Astrocyte (in vitro differentiated cells and primary cell): ENCODE measurements around the gene PKP1. TPM values are rescaled to one million over a fixed set of nuclear protein-coding genes. Genes with fewer than 3 reads are reported as not detected.

Experiments
- DNase-seq: peaks from one replicate; pipeline ENCODE4 v3.0.0-alpha.2; 2010; ENCODE audit warnings: low read depth
- FAIRE-seq: peaks from 2 replicates; lab custom pipeline; 2011; peaks lifted over from hg19 to GRCh38; lab: Jason Lieb, UNC
- H2AFZ ChIP-seq: 2 replicates; pipeline ENCODE4 v1.6.0; 2012; ENCODE audit warnings: low read depth, low read length, inconsistent platforms
- H3K27ac ChIP-seq: 2 replicates; pipeline ENCODE4 v1.5.1; 2011; ENCODE audit warnings: low read depth, low read length, inconsistent platforms
- H3K27me3 ChIP-seq: 2 replicates; pipeline ENCODE4 v1.6.0; 2011; ENCODE audit warnings: low read length, inconsistent platforms; ENCODE audit not compliant: insufficient read depth
- H3K36me3 ChIP-seq: 2 replicates; pipeline ENCODE4 v1.5.1; 2011; ENCODE audit warnings: low read length, inconsistent platforms; ENCODE audit not compliant: insufficient read depth
- H3K4me1 ChIP-seq: 2 replicates; pipeline ENCODE4 v1.5.1; 2011; ENCODE audit warnings: low read length, inconsistent platforms; ENCODE audit not compliant: insufficient read depth
- H3K4me2 ChIP-seq: 2 replicates; pipeline ENCODE4 v1.6.0; 2012; ENCODE audit warnings: low read length, inconsistent platforms
- H3K4me3 ChIP-seq: 2 replicates; pipeline ENCODE4 v1.5.1; 2011; ENCODE audit warnings: low read depth, mild to moderate bottlenecking, low read length, inconsistent platforms; ENCODE audit not compliant: insufficient read depth
- H3K79me2 ChIP-seq: 2 replicates; pipeline ENCODE4 v1.6.0; 2012; ENCODE audit warnings: mild to moderate bottlenecking, low read length, inconsistent platforms; ENCODE audit not compliant: insufficient read depth
- H3K9ac ChIP-seq: 2 replicates; pipeline ENCODE4 v1.6.0; 2012; ENCODE audit warnings: mild to moderate bottlenecking, low read length, inconsistent platforms
- H3K9me3 ChIP-seq: 2 replicates; pipeline ENCODE4 v1.5.1; 2012; ENCODE audit warnings: low read depth, mild to moderate bottlenecking, low read length, inconsistent platforms; ENCODE audit not compliant: insufficient read depth
- H4K20me1 ChIP-seq: 2 replicates; pipeline ENCODE4 v1.6.0; 2012; ENCODE audit warnings: low read length, inconsistent platforms; ENCODE audit not compliant: insufficient read depth
- H3K27ac Mint-ChIP-seq: one replicate; pipeline ENCODE4 v1.8.0; 2021; ENCODE audit warnings: mild to moderate bottlenecking, mixed read lengths; ENCODE audit not compliant: unreplicated experiment
- H3K27me3 Mint-ChIP-seq: one replicate; pipeline ENCODE4 v1.8.0; 2021; ENCODE audit warnings: low read depth, mixed read lengths; ENCODE audit not compliant: unreplicated experiment
- H3K36me3 Mint-ChIP-seq: one replicate; pipeline ENCODE4 v1.8.0; 2021; ENCODE audit warnings: low read depth, mixed read lengths; ENCODE audit not compliant: unreplicated experiment
- H3K4me1 Mint-ChIP-seq: one replicate; pipeline ENCODE4 v1.8.0; 2021; ENCODE audit warnings: low read depth, mixed read lengths; ENCODE audit not compliant: unreplicated experiment
- H3K4me3 Mint-ChIP-seq: one replicate; pipeline ENCODE4 v1.8.0; 2021; ENCODE audit warnings: mild to moderate bottlenecking, moderate library complexity, mixed read lengths; ENCODE audit not compliant: unreplicated experiment
- H3K9me3 Mint-ChIP-seq: one replicate; pipeline ENCODE4 v1.8.0; 2021; ENCODE audit warnings: mild to moderate bottlenecking, mixed read lengths; ENCODE audit not compliant: unreplicated experiment
- EZH2 ChIP-seq: IDR thresholded peaks from 2 replicates; pipeline ENCODE4 v1.6.1; 2012; ENCODE audit warnings: mild to moderate bottlenecking, low read length, inconsistent platforms; ENCODE audit not compliant: insufficient read depth
- total RNA-seq: library from RNA; stranded (reverse); gene quantifications from 2 replicates; pipeline ENCODE4 v1.2.1, GENCODE V29; 2021
- TF ChIP-seq, protein P1 (sequence below): IDR thresholded peaks from 2 replicates; pipeline ENCODE4 v1.5.1; 2011; ENCODE audit warnings: low read depth, mild to moderate bottlenecking, inconsistent platforms, low read length, moderate library complexity; ENCODE audit not compliant: insufficient read depth

PKP1 gene
- total RNA-seq, 1 donor from 2014 or later: 0.07 TPM

DNA sequence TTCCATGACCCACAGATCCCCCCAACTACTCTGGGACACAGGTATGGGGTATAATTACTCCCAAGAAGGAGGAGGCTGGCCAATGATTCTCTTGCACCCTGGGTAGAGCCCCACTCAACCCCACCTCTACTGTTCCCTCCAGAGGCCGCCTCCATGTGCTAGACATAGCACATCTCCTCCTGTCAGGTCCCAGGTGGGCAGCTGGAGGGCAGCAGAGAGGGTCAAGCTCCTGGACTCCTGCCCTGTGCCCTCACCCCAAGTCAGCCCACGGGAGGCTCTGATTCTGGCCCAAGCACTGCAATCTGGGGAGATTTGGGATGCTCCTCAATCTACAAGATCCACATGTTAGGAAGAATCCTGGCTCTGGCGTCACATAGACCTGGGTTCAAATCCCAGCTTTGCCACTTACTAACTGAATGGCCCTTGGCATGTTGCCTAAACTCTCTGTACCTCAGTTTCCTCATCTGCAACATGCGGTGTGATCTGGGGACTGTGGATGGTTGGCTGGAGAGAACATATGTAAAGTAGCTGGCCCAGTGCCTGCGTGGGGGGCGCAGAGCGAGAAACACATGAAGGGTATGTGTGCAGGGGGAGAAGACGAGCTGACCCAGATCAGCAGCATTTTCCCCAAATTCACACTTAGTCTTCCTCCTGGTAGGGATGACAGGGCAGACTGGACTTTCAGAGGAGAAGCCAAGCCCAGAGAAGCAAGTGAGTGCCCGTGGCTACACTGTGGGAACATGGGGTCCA is 71.0 kb downstream of the PKP1 start:
- Histone ChIP-seq H4K20me1 (no peaks in the 10 kb centered on the region), H3K4me1 (no peaks in the 10 kb centered on the region), H3K27me3 (peaks cover 18% of the 10 kb centered on the region), H3K4me2 (no peak overlapping the region), H3K9me3 (no peaks in the 10 kb centered on the region), H3K27ac (no peak overlapping the region), H3K79me2 (no peaks in the 10 kb centered on the region), H2AFZ (no peak overlapping the region), H3K9ac (no peak overlapping the region), H3K36me3 (no peaks in the 10 kb centered on the region), H3K4me3 (no peak overlapping the region)
- no peak for TF ChIP-seq EZH2
- Mint-ChIP-seq H3K4me1 (peaks cover 11% of the 10 kb centered on the region), H3K27me3 (peaks cover 54% of the 10 kb centered on the region), H3K36me3 (peaks cover 4% of the 10 kb centered on the region), H3K27ac (no peak overlapping the region), H3K9me3 (no peaks in the 10 kb centered on the region), H3K4me3 (no peak overlapping the region)
- FAIRE-seq: no peak
- no peak for DNase-seq

DNA sequence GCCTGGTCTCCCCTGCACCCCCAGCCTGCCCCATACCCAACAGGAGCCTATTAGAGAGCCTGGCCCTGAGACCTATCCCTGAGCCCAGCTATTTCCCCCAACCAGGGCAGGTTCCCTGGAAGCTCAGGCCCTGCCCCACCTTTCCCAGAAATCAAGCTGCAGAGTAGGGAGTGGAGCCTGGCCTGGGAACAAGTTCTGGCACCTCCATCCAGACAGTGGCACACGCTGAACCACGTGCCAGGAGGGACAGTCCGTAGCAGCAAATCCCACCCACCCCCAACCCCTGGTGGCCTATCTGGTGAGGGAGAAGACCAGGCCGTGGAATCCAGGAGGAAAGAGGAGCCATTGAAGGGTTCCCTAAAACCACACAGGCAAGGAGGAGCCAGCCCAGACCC is 71.6 kb downstream of the PKP1 start:
- no peak for DNase-seq
- Mint-ChIP-seq H3K9me3 (no peaks in the 10 kb centered on the region), H3K4me1 (peaks cover 13% of the 10 kb centered on the region)

DNA sequence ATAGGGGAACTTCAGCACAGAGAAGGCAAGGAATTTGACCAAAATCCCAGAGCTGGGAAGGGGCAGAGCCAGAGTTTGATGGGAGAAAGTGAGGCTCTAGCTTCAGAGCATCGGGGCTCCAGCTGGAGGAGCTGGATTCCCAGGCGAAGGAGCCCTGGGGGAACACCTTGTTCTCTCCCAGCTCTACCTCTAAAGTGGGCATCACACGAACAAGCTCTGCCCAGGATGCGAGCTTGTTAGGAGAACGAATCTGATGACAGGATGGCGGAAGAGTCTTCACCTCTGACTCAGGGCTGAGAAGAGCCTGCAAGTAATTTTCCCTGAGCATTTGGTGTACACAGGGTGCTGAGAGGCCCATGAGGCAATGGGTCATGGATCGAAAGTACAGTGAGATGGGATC is 72.2 kb downstream of the PKP1 start:
- H3K9me3 Mint-ChIP-seq: no peaks in the 10 kb centered on the region
- no peak overlapping the region for H3K4me3 ChIP-seq
- H3K79me2 ChIP-seq: no peaks in the 10 kb centered on the region
- no peaks in the 10 kb centered on the region for H3K9me3 ChIP-seq
- no peaks in the 10 kb centered on the region for H4K20me1 ChIP-seq
- peaks cover 4% of the 10 kb centered on the region for H3K36me3 Mint-ChIP-seq
- no peaks in the 10 kb centered on the region for H3K36me3 ChIP-seq
- DNase-seq (no peak), FAIRE-seq (no peak)
- H3K27ac ChIP-seq: no peak overlapping the region
- TF ChIP-seq EZH2: no peak
- TF ChIP-seq, protein P1, sequence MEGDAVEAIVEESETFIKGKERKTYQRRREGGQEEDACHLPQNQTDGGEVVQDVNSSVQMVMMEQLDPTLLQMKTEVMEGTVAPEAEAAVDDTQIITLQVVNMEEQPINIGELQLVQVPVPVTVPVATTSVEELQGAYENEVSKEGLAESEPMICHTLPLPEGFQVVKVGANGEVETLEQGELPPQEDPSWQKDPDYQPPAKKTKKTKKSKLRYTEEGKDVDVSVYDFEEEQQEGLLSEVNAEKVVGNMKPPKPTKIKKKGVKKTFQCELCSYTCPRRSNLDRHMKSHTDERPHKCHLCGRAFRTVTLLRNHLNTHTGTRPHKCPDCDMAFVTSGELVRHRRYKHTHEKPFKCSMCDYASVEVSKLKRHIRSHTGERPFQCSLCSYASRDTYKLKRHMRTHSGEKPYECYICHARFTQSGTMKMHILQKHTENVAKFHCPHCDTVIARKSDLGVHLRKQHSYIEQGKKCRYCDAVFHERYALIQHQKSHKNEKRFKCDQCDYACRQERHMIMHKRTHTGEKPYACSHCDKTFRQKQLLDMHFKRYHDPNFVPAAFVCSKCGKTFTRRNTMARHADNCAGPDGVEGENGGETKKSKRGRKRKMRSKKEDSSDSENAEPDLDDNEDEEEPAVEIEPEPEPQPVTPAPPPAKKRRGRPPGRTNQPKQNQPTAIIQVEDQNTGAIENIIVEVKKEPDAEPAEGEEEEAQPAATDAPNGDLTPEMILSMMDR: no peak
- no peak overlapping the region for H3K4me3 Mint-ChIP-seq
- H3K4me2 ChIP-seq: no peak overlapping the region
- peaks cover 13% of the 10 kb centered on the region for H3K4me1 Mint-ChIP-seq
- peaks cover 57% of the 10 kb centered on the region for H3K27me3 Mint-ChIP-seq
- H3K27me3 ChIP-seq: peaks cover 18% of the 10 kb centered on the region
- H3K4me1 ChIP-seq: no peaks in the 10 kb centered on the region
- H3K9ac ChIP-seq: no peak overlapping the region
- H3K27ac Mint-ChIP-seq: no peak overlapping the region
- H2AFZ ChIP-seq: no peak overlapping the region

More for the DNA sequence above, 71.6 kb downstream of the PKP1 start:
- TF ChIP-seq, protein P1: no peak
- no peak for TF ChIP-seq EZH2
- H3K4me1 ChIP-seq: no peaks in the 10 kb centered on the region
- H3K27ac ChIP-seq: no peak overlapping the region
- Mint-ChIP-seq H3K36me3 (peaks cover 4% of the 10 kb centered on the region), H3K4me3 (no peak overlapping the region), H3K27me3 (peaks cover 55% of the 10 kb centered on the region), H3K27ac (no peak overlapping the region)
- H3K4me2 ChIP-seq: no peak overlapping the region
- H3K9ac ChIP-seq: no peak overlapping the region
- peaks cover 18% of the 10 kb centered on the region for H3K27me3 ChIP-seq
- H2AFZ ChIP-seq: no peak overlapping the region
- H4K20me1 ChIP-seq: no peaks in the 10 kb centered on the region
- H3K4me3 ChIP-seq: no peak overlapping the region
- no peaks in the 10 kb centered on the region for H3K79me2 ChIP-seq
- H3K36me3 ChIP-seq: no peaks in the 10 kb centered on the region
- FAIRE-seq: no peak
- H3K9me3 ChIP-seq: no peaks in the 10 kb centered on the region
